A549 (cell line): Measurements from ENCODE around the gene CELF6. TPM values are rescaled to one million over a fixed set of nuclear protein-coding genes. Genes with fewer than 3 reads are reported as not detected.

Experiments
- ATOH8 ChIP-seq: fragments of 250-450 bp; sonication (Bioruptor Pico); IDR thresholded peaks from 2 replicates; pipeline ENCODE4 v1.5.0; 2020; ENCODE audit warnings: low read depth, mild to moderate bottlenecking, moderate library complexity
- BCL3 ChIP-seq: fragments of >200 bp; sonication (Bioruptor Twin); formaldehyde crosslinking; IDR thresholded peaks from 3 replicates; pipeline ENCODE4 v1.6.1; 2016
- CHD4 ChIP-seq: fragments of 200-600 bp; sonication (generic); IDR thresholded peaks from 2 replicates; pipeline ENCODE4 v1.6.1; 2016; ENCODE audit warnings: antibody characterized with exemption, mild to moderate bottlenecking, borderline replicate concordance
- E2F6 ChIP-seq: IDR thresholded peaks from 2 replicates; pipeline ENCODE4 v1.6.1; 2012; ENCODE audit warnings: low read depth, borderline replicate concordance
- EHMT2 ChIP-seq: fragments of 200-600 bp; sonication (generic); IDR thresholded peaks from 2 replicates; pipeline ENCODE4 v1.6.1; 2016; ENCODE audit warnings: antibody characterized with exemption, low read depth, mild to moderate bottlenecking, moderate library complexity
- FOSB ChIP-seq: fragments of 250-450 bp; sonication (Bioruptor Pico); IDR thresholded peaks from 2 replicates; pipeline ENCODE4 v1.5.0; 2020; ENCODE audit warnings: mild to moderate bottlenecking, moderate library complexity
- FOXS1 ChIP-seq: fragments of 250-450 bp; sonication (Bioruptor Pico); IDR thresholded peaks from 2 replicates; pipeline ENCODE4 v1.5.0; 2020; ENCODE audit warnings: mild to moderate bottlenecking, moderate library complexity
- HDAC2 ChIP-seq: fragments of 200-600 bp; sonication (generic); IDR thresholded peaks from 2 replicates; pipeline ENCODE4 v1.6.1; 2016
- HMGXB4 ChIP-seq: fragments of 250-450 bp; sonication (Bioruptor Pico); IDR thresholded peaks from 2 replicates; pipeline ENCODE4 v1.5.0; 2021; ENCODE audit warnings: mild to moderate bottlenecking, moderate library complexity, borderline replicate concordance
- HOXA7 ChIP-seq: fragments of 250-450 bp; sonication (Bioruptor Pico); IDR thresholded peaks from 2 replicates; pipeline ENCODE4 v1.5.0; 2020; ENCODE audit warnings: mild to moderate bottlenecking, moderate library complexity
- JUN ChIP-seq, 2 experiments: fragments of >200 bp; sonication (Bioruptor Twin); formaldehyde crosslinking; IDR thresholded peaks; 2 replicates in 1 of 2; 3 replicates in 1 of 2; pipeline ENCODE4 v1.6.1; 2016 to 2017
- KDM1A ChIP-seq: fragments of 200-600 bp; sonication (generic); IDR thresholded peaks from 2 replicates; pipeline ENCODE4 v1.6.1; 2016; ENCODE audit warnings: low read depth, mild to moderate bottlenecking
- MAX ChIP-seq: IDR thresholded peaks from 2 replicates; pipeline ENCODE4 v1.6.1; 2012
- NPAS2 ChIP-seq: fragments of 250-450 bp; sonication (Bioruptor Pico); IDR thresholded peaks from 2 replicates; pipeline ENCODE4 v1.8.0; 2022; ENCODE audit warnings: mild to moderate bottlenecking, moderate library complexity, borderline replicate concordance
- NR3C1 ChIP-seq: fragments of >200 bp; sonication (Bioruptor Twin); formaldehyde crosslinking; IDR thresholded peaks from 3 replicates; pipeline ENCODE4 v1.6.1; 2017
- RAD21 ChIP-seq, 2 experiments: fragments of >200 bp in 1 of 2; sonication (Bioruptor Twin) in 1 of 2; formaldehyde crosslinking in 1 of 2; IDR thresholded peaks in 1 of 2; conservative IDR thresholded peaks in 1 of 2; 2 replicates in 1 of 2; 3 replicates in 1 of 2; pipeline ENCODE4 v1.6.1; 2012 to 2018; ENCODE audit warnings: inconsistent platforms in 1 of 2
- REST ChIP-seq: fragments of 200-600 bp; sonication (generic); IDR thresholded peaks from 2 replicates; pipeline ENCODE4 v1.6.1; 2016; ENCODE audit warnings: antibody characterized with exemption, mild to moderate bottlenecking, moderate library complexity
- RFX5 ChIP-seq: fragments of 450-650 bp; IDR thresholded peaks from 2 replicates; pipeline ENCODE4 v1.7.1; 2014; ENCODE audit warnings: antibody characterized with exemption, mild to moderate bottlenecking, moderate library complexity
- SMC3 ChIP-seq: fragments of >200 bp; sonication (Bioruptor Twin); formaldehyde crosslinking; IDR thresholded peaks from 3 replicates; pipeline ENCODE4 v1.6.1; 2018; ENCODE audit warnings: inconsistent platforms
- TP53 ChIP-seq: fragments of 250-450 bp; sonication (Bioruptor Pico); IDR thresholded peaks from 2 replicates; pipeline ENCODE4 v1.5.0; 2021; ENCODE audit warnings: mild to moderate bottlenecking, moderate library complexity
- ZC3H11A ChIP-seq: fragments of 450-650 bp; IDR thresholded peaks from 2 replicates; pipeline ENCODE4 v1.6.1; 2014; ENCODE audit warnings: antibody characterized with exemption, mild to moderate bottlenecking
- ZFP36 ChIP-seq: fragments of 450-650 bp; IDR thresholded peaks from 2 replicates; pipeline ENCODE4 v1.6.1; 2014; ENCODE audit warnings: borderline replicate concordance; ENCODE audit not compliant: partially characterized antibody
- polyA plus RNA-seq, 4 experiments: library from polyadenylated mRNA; depleted of rRNA in 3 of 4; stranded (reverse); fragments of >200 nt; fragmentation: RNase III in 1 of 4; extraction: RNeasy Plus Mini Kit Qiagen cat#74134 plus additional on column Dnase treatment in 1 of 4; gene quantifications; 2 replicates in 3 of 4; 3 replicates in 1 of 4; pipeline ENCODE4 v1.2.3, GENCODE V29; 2011 to 2017

The CELF6 gene
- polyA plus RNA-seq, 2 of the 4 experiments (the other 2 are of a cell fraction): 0.16 TPM; not detected in 1

- TF ChIP-seq E2F6 (peak; percentile 90), NPAS2 (CRISPR knock-in tag) (no peak), MAX (peak; percentile 96), SMC3 (peak; percentile 24; the same call in 2 of the 3 replicates), ZC3H11A (no peak), FOXS1 (CRISPR knock-in tag) (no peak), KDM1A (no peak), TP53 (CRISPR knock-in tag) (no peak), NR3C1 (no peak), HMGXB4 (CRISPR knock-in tag) (no peak), ATOH8 (CRISPR knock-in tag) (no peak), EHMT2 (no peak), RAD21 (conservative IDR thresholded peaks at IDR 0.05 in 1 of 2, IDR thresholded peaks at IDR 0.05 in 1 of 2) (peak in 1 of 2 experiments; percentile 23; a peak in 1 of 5 replicates), RFX5 (peak; percentile 79), REST (no peak), CHD4 (no peak), BCL3 (peak; percentile 89), HOXA7 (CRISPR knock-in tag) (no peak), ZFP36 (no peak), JUN (IDR thresholded peaks at IDR 0.05) (peak; percentile 77 to 95), HDAC2 (no peak), FOSB (no peak)
Measured at GRCh38 chr15:72272213-72272996, 47.6 kb downstream of the CELF6 start, which contains the start of gene PARP6 (continued).
